ENCODE data around the gene KCTD16. TPM values are rescaled to one million over a fixed set of nuclear protein-coding genes. Genes with fewer than 3 reads are reported as not detected.

Gene KCTD16
- total RNA-seq, 1 experiment from 2014 or later: 0.29 TPM

DNA sequence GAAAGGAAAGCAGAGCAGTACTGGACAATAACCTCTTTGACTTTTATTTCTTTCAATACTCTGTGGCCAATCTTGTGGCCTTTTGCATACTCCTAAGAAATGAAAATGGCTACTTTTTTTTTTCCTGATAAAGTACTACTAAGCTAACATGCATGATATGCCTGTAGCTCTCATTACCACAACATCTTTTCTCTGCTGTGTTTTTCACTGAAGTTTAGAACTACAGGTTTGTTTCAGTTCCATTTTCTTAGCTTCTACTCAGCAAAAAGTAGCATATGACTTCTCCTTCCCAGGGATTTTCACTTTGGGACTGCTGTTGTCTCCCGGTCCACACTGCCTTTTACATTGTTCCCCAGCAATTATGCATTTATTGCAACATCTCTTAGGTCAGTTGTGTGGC lies 204.0 kb downstream of the KCTD16 start:
- DNase-seq: no peak
- Histone ChIP-seq H3K4me1 (no peaks in the 10 kb centered on the region), H3K9me3 (no peaks in the 10 kb centered on the region), H3K36me3 (ENCODE audit: control insufficient read depth, insufficient read depth, low read length) (no peaks in the 10 kb centered on the region), H3K27me3 (replicated peaks; ENCODE audit: control insufficient read depth, insufficient read depth, low read length) (no peaks in the 10 kb centered on the region), H3K4me3 (ENCODE audit: low read depth, low read length) (no peak overlapping the region)
- ChIA-PET CTCF (no interaction called here), POLR2A (no interaction called here)
- peaks cover 5% of the 10 kb centered on the region for H3K27me3 Mint-ChIP-seq (ENCODE audit: insufficient read depth, unreplicated experiment)
- H3K4me1 Mint-ChIP-seq (ENCODE audit: low read depth, unreplicated experiment): no peaks in the 10 kb centered on the region
- H3K36me3 Mint-ChIP-seq (ENCODE audit: insufficient read depth, unreplicated experiment): no peaks in the 10 kb centered on the region
- no peaks in the 10 kb centered on the region for H3K9me3 Mint-ChIP-seq (ENCODE audit: unreplicated experiment)
- no TSS peak for BruUV-seq (replicated peaks)
- TF ChIP-seq, protein P1, sequence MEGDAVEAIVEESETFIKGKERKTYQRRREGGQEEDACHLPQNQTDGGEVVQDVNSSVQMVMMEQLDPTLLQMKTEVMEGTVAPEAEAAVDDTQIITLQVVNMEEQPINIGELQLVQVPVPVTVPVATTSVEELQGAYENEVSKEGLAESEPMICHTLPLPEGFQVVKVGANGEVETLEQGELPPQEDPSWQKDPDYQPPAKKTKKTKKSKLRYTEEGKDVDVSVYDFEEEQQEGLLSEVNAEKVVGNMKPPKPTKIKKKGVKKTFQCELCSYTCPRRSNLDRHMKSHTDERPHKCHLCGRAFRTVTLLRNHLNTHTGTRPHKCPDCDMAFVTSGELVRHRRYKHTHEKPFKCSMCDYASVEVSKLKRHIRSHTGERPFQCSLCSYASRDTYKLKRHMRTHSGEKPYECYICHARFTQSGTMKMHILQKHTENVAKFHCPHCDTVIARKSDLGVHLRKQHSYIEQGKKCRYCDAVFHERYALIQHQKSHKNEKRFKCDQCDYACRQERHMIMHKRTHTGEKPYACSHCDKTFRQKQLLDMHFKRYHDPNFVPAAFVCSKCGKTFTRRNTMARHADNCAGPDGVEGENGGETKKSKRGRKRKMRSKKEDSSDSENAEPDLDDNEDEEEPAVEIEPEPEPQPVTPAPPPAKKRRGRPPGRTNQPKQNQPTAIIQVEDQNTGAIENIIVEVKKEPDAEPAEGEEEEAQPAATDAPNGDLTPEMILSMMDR (IDR thresholded peaks at IDR 0.05; ENCODE audit: insufficient read depth in 1 of 2, low read depth in 1 of 2, low read length in 1 of 2, severe bottlenecking in 1 of 2, unreplicated experiment in 1 of 2): no peak
- intact Hi-C loops (cut with micrococcal nuclease; ENCODE audit: unreplicated experiment): no loop called here
- no peak overlapping the region for H3K27ac Mint-ChIP-seq (ENCODE audit: unreplicated experiment)
- no peak overlapping the region for H3K4me3 Mint-ChIP-seq (ENCODE audit: unreplicated experiment)

DNA sequence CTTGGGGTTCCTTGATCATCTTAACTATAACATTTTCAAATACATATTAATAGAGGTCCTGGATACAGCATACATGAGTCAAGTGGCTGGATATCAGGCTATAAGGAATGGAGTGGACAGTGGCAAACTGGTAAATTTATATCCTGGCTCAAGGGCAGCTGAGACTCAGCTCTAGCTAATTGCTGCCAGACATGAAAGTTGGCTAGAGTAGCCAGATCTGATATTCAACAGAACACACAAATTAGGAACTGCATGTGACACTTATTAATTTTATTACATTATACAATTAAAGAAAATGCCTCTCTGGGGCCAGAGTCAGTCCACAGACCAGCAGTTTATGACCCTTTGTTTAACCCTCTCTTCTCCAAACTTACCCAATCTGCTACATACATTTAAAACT lies 206.5 kb downstream of the KCTD16 start:
- Mint-ChIP-seq H3K4me3 (ENCODE audit: unreplicated experiment) (no peak overlapping the region), H3K9me3 (ENCODE audit: unreplicated experiment) (peaks cover 22% of the 10 kb centered on the region), H3K36me3 (ENCODE audit: insufficient read depth, unreplicated experiment) (no peaks in the 10 kb centered on the region), H3K27me3 (ENCODE audit: insufficient read depth, unreplicated experiment) (peaks cover 5% of the 10 kb centered on the region), H3K4me1 (ENCODE audit: low read depth, unreplicated experiment) (no peaks in the 10 kb centered on the region), H3K27ac (ENCODE audit: unreplicated experiment) (no peak overlapping the region)
- no TSS peak for BruUV-seq (replicated peaks)
- CTCF ChIA-PET: interaction anchor here (0.6 kb wide), 1 partner anchor 17 kb away, joined by 7 read pairs; no protein-coding TSS in a partner anchor
- POLR2A ChIA-PET: no interaction called here
- Histone ChIP-seq H3K4me1 (no peaks in the 10 kb centered on the region), H3K27me3 (replicated peaks; ENCODE audit: control insufficient read depth, insufficient read depth, low read length) (no peaks in the 10 kb centered on the region), H3K36me3 (ENCODE audit: control insufficient read depth, insufficient read depth, low read length) (no peaks in the 10 kb centered on the region), H3K4me3 (ENCODE audit: low read depth, low read length) (no peak overlapping the region), H3K9me3 (no peaks in the 10 kb centered on the region)
- intact Hi-C loops (cut with micrococcal nuclease; ENCODE audit: unreplicated experiment): no loop called here
- TF ChIP-seq, protein P1 (IDR thresholded peaks at IDR 0.05; ENCODE audit: insufficient read depth in 1 of 2, low read depth in 1 of 2, low read length in 1 of 2, severe bottlenecking in 1 of 2, unreplicated experiment in 1 of 2): no peak
- DNase-seq: no peak

DNA sequence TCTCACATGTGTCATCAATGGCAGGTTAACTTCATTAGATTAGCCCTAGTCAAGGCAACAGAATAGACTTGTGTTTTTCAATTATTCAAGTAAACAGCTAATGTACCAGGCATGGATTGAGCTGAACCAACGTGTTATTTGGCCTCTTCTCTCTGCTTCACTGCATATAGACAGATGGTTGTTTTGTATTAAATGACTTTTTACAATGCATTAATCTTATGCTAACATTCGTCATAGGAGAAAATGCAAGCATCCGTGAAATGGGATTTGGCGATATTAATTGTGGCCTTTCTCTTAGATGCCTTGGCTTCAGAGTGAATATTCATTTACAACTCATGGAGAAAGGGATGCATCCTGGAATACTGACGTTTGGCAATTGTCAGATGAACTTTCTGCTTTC lies 208.0 kb downstream of the KCTD16 start:
- Mint-ChIP-seq H3K27ac (ENCODE audit: unreplicated experiment) (no peak overlapping the region), H3K27me3 (ENCODE audit: insufficient read depth, unreplicated experiment) (peaks cover 5% of the 10 kb centered on the region), H3K4me1 (ENCODE audit: low read depth, unreplicated experiment) (no peaks in the 10 kb centered on the region), H3K4me3 (ENCODE audit: unreplicated experiment) (no peak overlapping the region), H3K9me3 (ENCODE audit: unreplicated experiment) (peaks cover 23% of the 10 kb centered on the region), H3K36me3 (ENCODE audit: insufficient read depth, unreplicated experiment) (no peaks in the 10 kb centered on the region)
- Histone ChIP-seq H3K36me3 (ENCODE audit: control insufficient read depth, insufficient read depth, low read length) (no peaks in the 10 kb centered on the region), H3K4me1 (no peaks in the 10 kb centered on the region), H3K9me3 (no peaks in the 10 kb centered on the region), H3K27me3 (replicated peaks; ENCODE audit: control insufficient read depth, insufficient read depth, low read length) (no peaks in the 10 kb centered on the region), H3K4me3 (ENCODE audit: low read depth, low read length) (no peak overlapping the region)
- BruUV-seq (replicated peaks): no TSS peak
- DNase-seq: no peak
- TF ChIP-seq, protein P1 (IDR thresholded peaks at IDR 0.05; ENCODE audit: insufficient read depth in 1 of 2, low read depth in 1 of 2, low read length in 1 of 2, severe bottlenecking in 1 of 2, unreplicated experiment in 1 of 2): no peak
- intact Hi-C loops (cut with micrococcal nuclease; ENCODE audit: unreplicated experiment): no loop called here
- CTCF ChIA-PET: no interaction called here
- POLR2A ChIA-PET: no interaction called here
